ENCODE data around the gene XXYLT1.

The XXYLT1 gene

GRCh38 chr3:195137638-195138588 is 133.0 kb downstream of the XXYLT1 start:
- H3K4me3 ChIP-seq (replicated peaks; ENCODE audit: low read depth, low read length), result no peak overlapping the region
- DNase-seq (ENCODE audit: extremely low read depth, low read depth), result no peak

GRCh38 chr3:195135917-195136316 is 135.0 kb downstream of the XXYLT1 start:
- DNase-seq (ENCODE audit: extremely low read depth, low read depth), result no peak
- H3K4me3 ChIP-seq (replicated peaks; ENCODE audit: low read depth, low read length), result no peak overlapping the region
- TF ChIP-seq CTCF (IDR thresholded peaks at IDR 0.05; ENCODE audit: low read depth, low read length, missing control alignments), result no peak

More at GRCh38 chr3:195137638-195138588, 133.0 kb downstream of the XXYLT1 start:
- no peak for TF ChIP-seq CTCF (IDR thresholded peaks at IDR 0.05; ENCODE audit: low read depth, low read length, missing control alignments)

GRCh38 chr3:195134431-195134830 is 136.5 kb downstream of the XXYLT1 start:
- no peak for TF ChIP-seq CTCF (IDR thresholded peaks at IDR 0.05; ENCODE audit: low read depth, low read length, missing control alignments)
- no peak for DNase-seq (ENCODE audit: extremely low read depth, low read depth)
- H3K4me3 ChIP-seq (replicated peaks; ENCODE audit: low read depth, low read length), result no peak overlapping the region

GRCh38 chr3:195133462-195133861 is 137.5 kb downstream of the XXYLT1 start:
- no peak overlapping the region for H3K4me3 ChIP-seq (replicated peaks; ENCODE audit: low read depth, low read length)
- no peak for TF ChIP-seq CTCF (IDR thresholded peaks at IDR 0.05; ENCODE audit: low read depth, low read length, missing control alignments)
- no peak for DNase-seq (ENCODE audit: extremely low read depth, low read depth)

GRCh38 chr3:195133013-195133412 is 137.9 kb downstream of the XXYLT1 start:
- no peak for TF ChIP-seq CTCF (IDR thresholded peaks at IDR 0.05; ENCODE audit: low read depth, low read length, missing control alignments)
- no peak for DNase-seq (ENCODE audit: extremely low read depth, low read depth)
- no peak overlapping the region for H3K4me3 ChIP-seq (replicated peaks; ENCODE audit: low read depth, low read length)

- TF ChIP-seq CTCF (IDR thresholded peaks at IDR 0.05; ENCODE audit: low read depth, low read length, missing control alignments), result no peak
- no peak overlapping the region for H3K4me3 ChIP-seq (replicated peaks; ENCODE audit: low read depth, low read length)
- DNase-seq (ENCODE audit: extremely low read depth, low read depth), result no peak
These were observed 139.8 kb downstream of the XXYLT1 start for GRCh38 chr3:195131176-195131575.

All from HFF-Myc (cell line).